AG09319 (cell line): ENCODE measurements around the gene ATG5.

Source experiments
- DNase-seq: peaks from one replicate; pipeline ENCODE4 v3.0.0-alpha.2; 2010; ENCODE audit warnings: low read depth; ENCODE audit errors: extremely low read depth
- TF ChIP-seq, protein P1 (sequence below): IDR thresholded peaks from 2 replicates; pipeline ENCODE4 v1.5.1; 2011; ENCODE audit warnings: low read depth, mild to moderate bottlenecking, inconsistent platforms, low read length, moderate library complexity

The ATG5 gene

GRCh38 chr6:106249658-106250057 is 75.9 kb downstream of the ATG5 start:
- DNase-seq = no peak
- TF ChIP-seq, protein P1, sequence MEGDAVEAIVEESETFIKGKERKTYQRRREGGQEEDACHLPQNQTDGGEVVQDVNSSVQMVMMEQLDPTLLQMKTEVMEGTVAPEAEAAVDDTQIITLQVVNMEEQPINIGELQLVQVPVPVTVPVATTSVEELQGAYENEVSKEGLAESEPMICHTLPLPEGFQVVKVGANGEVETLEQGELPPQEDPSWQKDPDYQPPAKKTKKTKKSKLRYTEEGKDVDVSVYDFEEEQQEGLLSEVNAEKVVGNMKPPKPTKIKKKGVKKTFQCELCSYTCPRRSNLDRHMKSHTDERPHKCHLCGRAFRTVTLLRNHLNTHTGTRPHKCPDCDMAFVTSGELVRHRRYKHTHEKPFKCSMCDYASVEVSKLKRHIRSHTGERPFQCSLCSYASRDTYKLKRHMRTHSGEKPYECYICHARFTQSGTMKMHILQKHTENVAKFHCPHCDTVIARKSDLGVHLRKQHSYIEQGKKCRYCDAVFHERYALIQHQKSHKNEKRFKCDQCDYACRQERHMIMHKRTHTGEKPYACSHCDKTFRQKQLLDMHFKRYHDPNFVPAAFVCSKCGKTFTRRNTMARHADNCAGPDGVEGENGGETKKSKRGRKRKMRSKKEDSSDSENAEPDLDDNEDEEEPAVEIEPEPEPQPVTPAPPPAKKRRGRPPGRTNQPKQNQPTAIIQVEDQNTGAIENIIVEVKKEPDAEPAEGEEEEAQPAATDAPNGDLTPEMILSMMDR = no peak

DNA sequence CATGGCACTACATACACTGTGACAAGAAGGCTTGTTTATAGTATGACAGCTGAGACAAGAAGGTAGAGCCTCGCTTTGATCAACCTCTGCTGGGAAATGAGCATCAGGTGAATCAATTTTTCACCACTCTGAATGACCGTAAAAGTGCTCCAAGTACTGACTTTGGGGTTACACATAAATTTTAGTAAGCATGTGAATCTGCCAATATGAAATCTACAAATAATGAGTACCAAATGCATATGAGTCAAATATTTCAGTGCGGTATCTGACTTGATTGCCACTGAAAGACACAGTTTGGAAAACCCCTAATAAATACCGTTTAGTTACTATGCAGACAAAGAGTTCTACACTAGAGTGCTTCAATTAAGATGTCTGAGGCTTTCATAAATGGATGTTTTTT is 77.8 kb downstream of the ATG5 start:
- TF ChIP-seq, protein P1 = no peak
- DNase-seq = no peak

DNA sequence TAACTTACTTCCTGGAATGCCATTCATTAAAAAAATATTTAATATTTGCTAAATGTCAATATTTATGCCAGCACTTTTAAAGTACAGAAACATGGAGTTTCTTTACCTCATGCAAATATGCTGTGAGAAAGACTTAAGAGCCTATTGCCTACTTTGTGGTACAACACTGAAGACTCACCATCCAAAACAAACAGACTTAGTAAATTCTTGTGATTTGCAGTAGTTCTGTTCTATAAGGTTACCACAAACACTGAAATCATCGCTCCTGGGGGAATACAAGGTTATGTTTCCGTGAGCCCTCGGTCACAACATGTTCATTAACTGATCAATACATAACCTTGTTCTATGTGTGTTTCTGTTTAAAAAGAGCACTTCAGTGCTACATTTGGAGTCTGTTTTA is 78.3 kb downstream of the ATG5 start:
- no peak for DNase-seq
- TF ChIP-seq, protein P1 = no peak

DNA sequence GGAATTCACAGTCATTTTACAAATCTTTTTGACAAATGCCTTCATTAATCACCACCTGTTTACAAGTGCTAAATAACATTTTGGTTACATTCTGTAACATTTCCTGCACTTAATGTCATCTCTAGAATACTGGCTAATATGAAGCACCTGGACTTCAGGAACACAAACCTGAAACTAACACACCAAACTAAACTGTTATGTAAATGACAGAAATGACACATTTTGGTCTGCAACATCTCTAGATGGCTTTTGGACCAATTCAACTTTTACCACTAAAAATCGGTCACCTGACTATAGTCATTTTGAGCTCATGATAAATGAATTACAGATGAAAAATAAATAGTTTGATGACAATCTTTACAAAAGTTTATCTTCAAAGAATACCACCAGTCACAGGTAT is 80.6 kb downstream of the ATG5 start:
- DNase-seq = no peak
- TF ChIP-seq, protein P1 = no peak

DNA sequence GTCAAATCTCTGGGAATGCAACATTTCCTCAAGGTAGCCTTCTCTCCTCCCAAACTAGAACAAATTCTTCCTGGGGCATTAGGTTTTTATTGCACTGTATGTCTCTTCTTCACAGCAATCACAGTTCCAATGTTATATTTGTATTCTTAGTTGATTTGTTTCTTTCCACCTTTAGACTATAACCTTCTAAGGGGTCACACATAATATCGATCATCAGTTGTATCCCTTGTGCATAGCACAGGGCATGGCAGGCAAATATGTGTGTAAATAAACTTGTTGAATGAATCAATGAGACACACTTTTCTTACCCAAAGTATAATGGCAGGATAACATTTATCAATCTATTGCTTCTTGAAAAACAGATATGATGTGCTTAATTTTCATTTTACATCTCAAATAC is 81.0 kb downstream of the ATG5 start:
- TF ChIP-seq, protein P1 = no peak
- DNase-seq = no peak

DNA sequence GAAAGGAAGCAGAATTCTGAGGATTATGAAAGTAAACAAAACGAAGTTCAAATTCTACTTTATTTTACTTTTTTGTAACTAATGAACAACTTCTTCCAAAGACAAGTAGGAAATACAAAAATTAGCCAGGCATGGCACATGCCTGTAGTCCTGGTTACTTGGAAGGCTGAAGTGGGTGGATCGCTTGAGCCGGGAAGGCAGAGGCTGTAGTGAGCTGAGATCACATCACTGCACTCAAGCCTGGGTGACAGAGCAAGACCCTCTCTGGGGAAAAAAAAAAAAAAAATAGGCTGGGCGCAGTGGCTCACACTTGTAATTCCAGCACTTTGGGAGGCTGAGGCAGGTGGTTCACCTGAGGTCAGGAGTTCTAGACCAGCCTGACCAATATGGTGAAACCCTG is 82.3 kb downstream of the ATG5 start:
- no peak for DNase-seq
- TF ChIP-seq, protein P1 = no peak

DNA sequence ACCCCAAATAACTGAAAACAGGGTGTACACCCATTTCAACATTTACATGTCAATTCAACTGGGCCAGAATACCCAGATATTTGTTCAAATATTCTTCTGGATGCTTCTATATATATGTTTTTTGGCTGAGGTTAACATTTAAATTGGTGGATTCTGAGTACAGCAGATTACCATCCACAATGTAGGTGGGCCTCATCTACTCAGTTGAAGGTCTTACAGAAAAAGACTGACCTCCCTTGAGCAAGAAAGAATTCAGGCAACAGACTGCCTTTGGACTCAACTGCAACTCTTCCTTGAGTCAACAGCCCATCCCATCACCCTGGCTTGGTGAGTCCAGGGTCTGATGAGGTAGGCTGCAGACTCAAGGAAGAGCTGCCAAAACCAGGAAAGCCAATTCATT is 84.1 kb downstream of the ATG5 start:
- TF ChIP-seq, protein P1 = no peak
- no peak for DNase-seq
